Effector memory CD4-positive, alpha-beta T cell (primary cell): ENCODE measurements around the gene FKBP1B.
A peak's percentile ranks its signal among the peaks of the same experiment; 100 is the strongest.
"Not testable (repeated sequence)": the region's sequence is repeated elsewhere in the genome, so short reads cannot be mapped to it uniquely, and the experiment has no call there.

ENCODE experiments used
- DNase-seq, 3 donors: peaks; one replicate each; pipeline ENCODE4 v3.0.0-alpha.2; 2020
- H3K27ac ChIP-seq: 2 replicates; pipeline ENCODE4 v1.7.0; 2013; ENCODE audit warnings: mild to moderate bottlenecking, low read length, moderate library complexity; ENCODE audit not compliant: insufficient read depth, poor library complexity, severe bottlenecking
- H3K27me3 ChIP-seq: replicated peaks from 2 replicates; pipeline ENCODE4 v1.7.0; 2013; ENCODE audit warnings: mild to moderate bottlenecking, low read length; ENCODE audit not compliant: insufficient read depth, control insufficient read depth, poor library complexity, severe bottlenecking
- H3K36me3 ChIP-seq: 2 replicates; pipeline ENCODE4 v1.7.0; 2013; ENCODE audit warnings: mild to moderate bottlenecking, low read length, moderate library complexity; ENCODE audit not compliant: control insufficient read depth, insufficient read depth
- H3K4me1 ChIP-seq: 2 replicates; pipeline ENCODE4 v1.7.0; 2013; ENCODE audit warnings: low read length, mild to moderate bottlenecking; ENCODE audit not compliant: control insufficient read depth, insufficient read depth, poor library complexity, severe bottlenecking
- H3K4me3 ChIP-seq: 2 replicates; pipeline ENCODE4 v1.7.0; 2013; ENCODE audit warnings: low read length, low read depth, mild to moderate bottlenecking; ENCODE audit not compliant: insufficient read depth, poor library complexity, severe bottlenecking
- H3K9me3 ChIP-seq: 2 replicates; pipeline ENCODE4 v1.7.0; 2013; ENCODE audit warnings: mild to moderate bottlenecking, low read length, moderate library complexity; ENCODE audit not compliant: control insufficient read depth

Gene FKBP1B

DNA sequence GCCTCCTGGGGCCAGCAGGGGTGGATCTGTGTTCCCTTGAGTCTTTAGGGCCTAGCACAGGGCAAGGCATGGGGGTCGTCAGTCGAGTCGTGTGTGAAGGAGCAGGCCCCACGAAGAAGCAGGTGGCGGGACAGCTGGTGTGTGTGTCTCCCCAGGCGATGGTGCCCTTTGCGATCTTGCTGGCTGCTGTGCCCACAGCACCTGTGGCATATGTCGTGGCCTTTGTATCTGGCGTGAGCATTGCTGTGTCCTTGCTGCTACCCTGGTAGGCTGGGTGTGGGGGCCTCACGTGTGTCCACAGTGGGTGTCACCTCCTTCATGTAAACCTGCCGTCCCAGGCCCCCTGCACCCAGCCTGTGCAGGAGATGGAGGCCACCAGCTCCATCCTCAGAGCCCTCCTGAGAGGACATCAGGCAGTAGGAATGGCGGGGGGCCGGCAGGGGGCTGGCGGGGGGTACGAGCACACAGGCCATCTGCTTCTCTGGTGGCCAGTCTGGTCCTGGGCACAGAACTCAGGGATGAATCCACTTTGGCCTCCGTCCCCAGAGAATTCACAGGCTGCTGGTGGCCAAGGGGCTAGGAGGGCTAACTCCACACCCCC lies 26.5 kb upstream of the FKBP1B start:
- Histone ChIP-seq H3K27ac (no peak overlapping the region), H3K9me3 (no peaks in the 10 kb centered on the region), H3K36me3 (peaks cover 19% of the 10 kb centered on the region)

DNA sequence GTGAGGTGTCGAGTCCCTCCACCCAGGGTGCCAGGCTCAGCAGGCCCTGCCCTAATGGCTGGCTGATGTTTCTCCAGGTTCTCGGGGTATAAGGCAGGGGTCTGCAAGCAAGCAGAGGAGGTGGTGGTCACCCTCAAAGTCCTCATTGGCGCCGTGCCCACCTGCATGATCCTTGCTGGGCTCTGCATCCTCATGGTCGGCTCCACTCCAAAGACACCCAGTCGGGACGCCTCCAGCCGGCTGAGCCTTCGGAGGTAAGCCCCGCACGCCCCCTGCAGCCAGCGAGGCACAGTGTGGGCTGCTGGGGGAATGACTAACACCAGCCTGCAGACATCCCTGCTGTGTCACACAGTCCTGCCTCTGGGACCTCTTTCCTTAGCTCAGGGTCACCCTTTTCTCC lies 25.5 kb upstream of the FKBP1B start:
- H3K27me3 ChIP-seq, result no peaks in the 10 kb centered on the region
- H3K27ac ChIP-seq, result no peak overlapping the region
- no peaks in the 10 kb centered on the region for H3K4me1 ChIP-seq
- DNase-seq, result no peak
- no peak overlapping the region for H3K4me3 ChIP-seq
- H3K36me3 ChIP-seq, result peaks cover 22% of the 10 kb centered on the region
- no peaks in the 10 kb centered on the region for H3K9me3 ChIP-seq

More for the DNA sequence above, 26.5 kb upstream of the FKBP1B start:
- no peak for DNase-seq
- Histone ChIP-seq H3K27me3 (no peaks in the 10 kb centered on the region), H3K4me1 (no peaks in the 10 kb centered on the region), H3K4me3 (no peak overlapping the region)

DNA sequence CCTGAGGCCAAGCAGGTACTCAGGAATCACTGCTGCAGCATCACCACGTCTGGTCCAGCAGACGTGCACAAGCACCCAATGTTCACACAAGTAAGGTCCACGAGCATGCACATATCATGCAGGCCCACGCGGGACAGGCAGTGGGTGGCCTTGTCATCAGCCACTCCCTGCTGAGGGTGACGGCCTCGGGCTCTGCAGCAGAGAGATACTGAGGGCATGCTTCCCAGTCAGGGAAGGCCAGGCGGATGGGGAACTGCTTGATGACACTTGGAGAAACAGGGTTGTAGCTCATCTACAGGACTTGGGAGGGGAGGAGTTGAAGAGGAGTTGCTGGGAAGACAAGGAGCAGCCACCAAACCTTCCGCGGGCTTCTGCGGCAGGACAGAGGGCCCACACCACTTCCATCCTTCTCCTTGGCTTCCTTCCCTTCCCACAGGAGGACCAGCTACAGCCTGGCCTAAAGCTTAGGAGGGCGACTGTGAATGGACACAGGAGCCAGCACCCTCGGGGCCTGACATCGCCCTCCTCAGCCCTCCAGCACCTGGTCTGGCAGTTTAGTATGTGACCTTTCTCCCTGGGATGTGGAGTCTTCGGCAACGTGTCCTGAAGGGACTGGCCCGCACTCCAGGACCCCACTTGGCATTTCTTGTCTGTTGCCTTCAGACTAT lies 24.4 kb upstream of the FKBP1B start:
- no peaks in the 10 kb centered on the region for H3K9me3 ChIP-seq
- no peak overlapping the region for H3K27ac ChIP-seq
- no peaks in the 10 kb centered on the region for H3K4me1 ChIP-seq
- peaks cover 33% of the 10 kb centered on the region for H3K36me3 ChIP-seq
- DNase-seq, result no peak
- no peaks in the 10 kb centered on the region for H3K27me3 ChIP-seq
- H3K4me3 ChIP-seq, result no peak overlapping the region

DNA sequence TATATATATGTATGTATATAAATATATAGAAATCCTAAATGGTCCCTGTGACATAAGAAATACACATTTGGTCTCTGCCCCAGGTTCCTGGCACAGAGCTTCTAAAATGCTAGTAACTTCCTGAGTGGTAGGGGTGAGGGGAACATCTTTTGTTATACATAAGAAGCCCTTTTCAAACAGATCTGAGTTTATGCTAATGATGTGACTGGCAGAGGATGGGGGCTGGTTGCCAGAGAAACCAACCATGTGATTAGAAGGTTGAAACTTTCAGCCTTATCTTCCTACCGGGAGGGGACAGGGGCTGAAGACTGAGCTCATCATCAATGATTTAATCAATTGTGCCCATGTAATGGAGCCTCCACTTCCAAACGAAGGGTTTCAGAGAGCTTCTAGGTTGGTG lies 23.3 kb upstream of the FKBP1B start:
- no peak overlapping the region for H3K4me3 ChIP-seq
- H3K27ac ChIP-seq, result no peak overlapping the region
- H3K4me1 ChIP-seq, result no peaks in the 10 kb centered on the region
- H3K36me3 ChIP-seq, result peaks cover 44% of the 10 kb centered on the region
- no peak for DNase-seq
- H3K27me3 ChIP-seq, result no peaks in the 10 kb centered on the region
- no peaks in the 10 kb centered on the region for H3K9me3 ChIP-seq

DNA sequence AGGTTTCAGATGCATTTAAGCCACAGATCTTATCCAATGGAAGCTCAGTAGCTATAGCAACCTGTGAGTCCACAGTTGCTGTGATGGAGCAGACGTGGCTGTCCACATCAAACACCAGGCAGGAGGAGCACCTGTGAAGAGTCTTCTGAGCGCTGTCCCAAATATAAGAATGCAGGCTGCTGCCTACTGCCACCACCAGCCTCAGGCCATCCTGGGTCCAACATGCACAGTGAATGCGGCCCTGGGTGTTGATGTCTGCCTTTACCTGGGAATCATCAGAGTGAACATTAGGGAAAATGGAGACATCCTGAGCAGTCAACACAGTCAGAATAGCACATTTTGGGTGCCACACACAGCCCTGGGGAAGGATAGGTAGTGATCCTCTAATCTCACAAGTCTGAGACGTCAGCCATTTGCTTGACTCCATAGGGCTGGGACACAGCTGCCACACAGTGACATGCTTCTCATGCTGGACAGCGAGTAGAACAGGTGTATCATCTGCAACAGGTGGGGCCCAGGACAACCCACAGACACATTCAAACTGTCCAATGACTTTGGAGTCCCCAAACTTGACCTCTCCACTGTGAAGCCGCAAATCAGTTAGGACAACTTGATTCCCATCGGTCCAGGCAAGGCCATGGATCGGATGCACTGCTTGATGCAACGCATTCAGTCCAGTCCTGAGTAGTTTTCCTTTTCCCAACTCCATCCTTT lies 10.6 kb upstream of the FKBP1B start:
- H3K27me3 ChIP-seq, result no peaks in the 10 kb centered on the region
- no peaks in the 10 kb centered on the region for H3K4me1 ChIP-seq
- no peak overlapping the region for H3K4me3 ChIP-seq
- no peak overlapping the region for H3K27ac ChIP-seq
- no peaks in the 10 kb centered on the region for H3K9me3 ChIP-seq
- DNase-seq, result no peak
- peaks cover 13% of the 10 kb centered on the region for H3K36me3 ChIP-seq

DNA sequence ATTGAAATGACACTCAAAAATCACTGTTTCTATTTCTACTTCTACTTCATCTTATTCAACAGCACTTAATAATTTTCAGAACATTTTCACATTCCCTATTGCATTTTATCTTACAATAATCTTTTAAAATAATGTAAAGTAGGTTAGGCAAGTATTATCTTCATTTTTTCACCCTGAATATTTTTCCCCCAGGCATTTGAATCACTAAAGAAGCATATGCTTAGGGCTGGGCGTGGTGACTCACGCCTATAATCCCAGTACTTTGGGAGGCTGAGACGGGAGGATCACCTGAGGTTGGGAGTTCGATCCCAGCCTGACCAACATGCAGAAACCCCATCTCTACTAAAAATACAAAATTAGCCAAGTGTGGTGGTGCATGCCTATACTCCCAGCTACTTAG lies 9.0 kb upstream of the FKBP1B start:
- Histone ChIP-seq H3K4me3 (no peak overlapping the region), H3K27me3 (no peaks in the 10 kb centered on the region), H3K9me3 (no peaks in the 10 kb centered on the region), H3K36me3 (peaks cover 13% of the 10 kb centered on the region), H3K4me1 (no peaks in the 10 kb centered on the region), H3K27ac (no peak overlapping the region)
- no peak for DNase-seq

DNA sequence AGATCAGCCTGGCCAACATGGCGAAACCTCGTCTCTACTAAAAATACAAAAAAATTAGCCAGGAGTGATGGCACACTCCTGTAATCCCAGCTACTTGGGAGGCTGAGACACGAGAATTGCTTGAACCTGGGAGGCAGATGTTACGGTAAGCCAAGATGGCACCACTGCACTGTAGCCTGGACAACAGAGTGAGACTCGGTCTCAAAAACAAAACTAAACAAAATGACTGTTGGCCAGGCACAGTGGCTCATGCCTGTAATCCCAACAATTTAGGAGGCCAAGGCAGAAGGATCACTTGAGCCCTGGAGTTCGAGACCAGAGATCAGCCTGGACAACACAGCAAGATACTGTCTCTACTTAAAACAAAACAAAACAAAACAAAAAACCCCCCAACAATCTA lies 6.4 kb upstream of the FKBP1B start:
- H3K9me3 ChIP-seq, DNase-seq, H3K4me1 ChIP-seq, H3K27me3 ChIP-seq, H3K4me3 ChIP-seq, H3K27ac ChIP-seq: not testable (repeated sequence)
- peaks cover 12% of the 10 kb centered on the region for H3K36me3 ChIP-seq

DNA sequence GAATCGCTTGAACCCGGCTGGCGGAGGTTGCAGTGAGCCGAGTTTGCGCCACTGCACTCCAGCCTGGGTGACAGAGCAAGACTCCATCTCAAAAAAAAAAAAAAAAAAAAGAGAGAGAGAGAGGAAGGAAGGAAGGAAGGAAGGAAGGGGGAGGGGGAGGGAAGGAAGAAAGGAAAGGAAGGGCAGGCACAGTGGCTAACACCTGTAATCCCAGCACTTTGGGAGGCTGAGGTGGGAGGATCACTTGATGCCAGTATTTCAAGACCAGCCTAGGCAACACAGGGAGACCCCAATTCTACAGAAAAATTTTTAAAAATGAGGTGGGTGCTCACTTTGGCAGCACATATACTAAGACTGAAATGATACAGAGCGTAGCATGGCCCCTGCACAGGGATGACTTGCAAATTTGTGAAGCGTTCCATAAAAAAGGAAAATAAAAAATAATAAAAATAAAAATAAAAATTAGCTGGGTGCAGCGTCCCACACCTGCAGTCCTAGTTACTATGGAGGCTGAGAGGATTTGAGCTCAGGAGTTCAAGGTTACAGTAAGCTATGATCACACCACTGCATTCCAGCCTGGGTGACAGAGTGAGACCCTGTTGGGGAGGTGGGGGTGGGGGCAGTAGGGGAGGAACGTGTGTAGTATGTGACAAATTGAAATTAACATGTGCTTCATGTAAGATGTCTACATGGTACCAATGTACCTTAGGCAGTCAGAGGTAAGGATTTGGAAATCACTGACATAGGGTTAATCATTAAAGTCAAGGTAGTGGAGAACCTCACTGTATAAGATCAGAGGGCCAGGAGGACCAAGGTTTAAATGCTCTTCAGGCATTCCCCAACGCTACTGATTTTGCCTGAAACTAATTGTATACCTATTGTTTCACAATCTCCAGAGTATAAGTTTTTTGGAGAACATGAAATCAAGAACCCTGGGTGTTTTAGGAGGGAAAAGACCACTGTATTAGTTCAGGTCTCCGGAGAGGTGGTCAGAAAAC lies 3.7 kb upstream of the FKBP1B start:
- peaks cover 15% of the 10 kb centered on the region for H3K27me3 ChIP-seq
- H3K36me3 ChIP-seq, result no peaks in the 10 kb centered on the region
- H3K4me1 ChIP-seq, result peaks cover 18% of the 10 kb centered on the region
- H3K9me3 ChIP-seq, result no peaks in the 10 kb centered on the region
- DNase-seq, result no peak
- no peak overlapping the region for H3K4me3 ChIP-seq
- H3K27ac ChIP-seq, result no peak overlapping the region

DNA sequence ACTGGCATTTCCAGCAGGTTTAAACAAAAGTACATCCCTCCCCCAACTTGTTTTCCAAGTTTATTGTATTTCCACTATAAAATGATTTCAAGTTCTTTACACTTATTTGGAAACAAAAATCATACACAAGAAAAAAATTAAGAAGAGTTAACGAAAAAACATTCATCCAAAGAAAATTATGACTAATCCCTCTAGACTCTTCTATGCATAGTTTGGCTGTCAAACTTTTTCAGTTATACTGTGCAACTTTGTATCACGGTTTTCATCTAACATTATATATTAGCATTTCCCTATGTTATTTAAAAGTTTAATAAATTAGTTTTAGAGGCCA lies 3.0 kb upstream of the FKBP1B start:
- no peak for DNase-seq
- H3K27me3 ChIP-seq, result peaks cover 15% of the 10 kb centered on the region
- no peaks in the 10 kb centered on the region for H3K36me3 ChIP-seq
- no peaks in the 10 kb centered on the region for H3K9me3 ChIP-seq
- H3K4me3 ChIP-seq, result peak overlapping the region; percentile 83
- H3K4me1 ChIP-seq, result peaks cover 18% of the 10 kb centered on the region
- no peak overlapping the region for H3K27ac ChIP-seq
